HepG2 (cell line): ENCODE measurements around the gene CDH12. TPM values are rescaled to one million over a fixed set of nuclear protein-coding genes. Genes with fewer than 3 reads are reported as not detected.

Source experiments
- ATAC-seq: fragments of 200-7000 bp; cut with Tn5 transposase; 3 replicates; pipeline ENCODE4 v1.9.1; 2020; ENCODE audit warnings: mild to moderate bottlenecking, moderate library complexity
- BruUV-seq: library from RNA; stranded (reverse); fragments of 400-500 nt; replicated peaks from 2 replicates; lab custom pipeline; 2021; lab: Mats Ljungman, UMichigan
- CTCF ChIA-PET: fragments of 300-600 bp; formaldehyde crosslinking; extraction: SDS; loops from one replicate; lab custom pipeline; 2021; ENCODE audit warnings: low total read pairs, inconsistent platforms, low intra/inter-chr PET ratio; lab: Yijun Ruan, JAX
- POLR2A ChIA-PET: fragments of 350-600 bp; sonication (Branson Sonifier 250); formaldehyde crosslinking; loops from one replicate; lab custom pipeline; 2020; ENCODE audit warnings: antibody characterized with exemption, inconsistent platforms; lab: Yijun Ruan, JAX
- DNase-seq: peaks from one replicate; pipeline ENCODE4 v3.0.0-alpha.2; 2015; ENCODE audit warnings: low spot score
- FAIRE-seq: peaks from 3 replicates; lab custom pipeline; 2011; peaks lifted over from hg19 to GRCh38; lab: Jason Lieb, UNC
- H2AFZ ChIP-seq: one replicate; pipeline ENCODE4 v1.6.1; 2011; ENCODE audit warnings: low read length, inconsistent platforms
- H3K27ac ChIP-seq: fragments of 300-600 bp; 3 replicates; pipeline ENCODE4 v1.8.0; 2011; ENCODE audit warnings: mixed run types, mild to moderate bottlenecking, mixed read lengths, low read length, inconsistent platforms; ENCODE audit not compliant: insufficient read depth; ENCODE audit errors: extremely low read length
- H3K27me3 ChIP-seq, 2 experiments: fragments of 200-600 bp in 1 of 2; 2 replicates in 1 of 2; 3 replicates in 1 of 2; pipeline versions ENCODE4 v1.6.0 to v1.8.0; 2011; ENCODE audit warnings: low read length in 2 of 2, mild to moderate bottlenecking in 2 of 2, moderate library complexity in 2 of 2, inconsistent platforms in 1 of 2; ENCODE audit not compliant: insufficient read depth in 2 of 2, control insufficient read depth in 1 of 2
- H3K36me3 ChIP-seq, 2 experiments: fragments of 200-600 bp in 1 of 2; replicated peaks in 1 of 2; 2 replicates in 1 of 2; 3 replicates in 1 of 2; pipeline versions ENCODE4 v1.5.1 to v1.8.0; 2011; ENCODE audit warnings: low read length in 2 of 2, inconsistent platforms in 1 of 2; ENCODE audit not compliant: insufficient read depth in 2 of 2, control insufficient read depth in 1 of 2
- H3K4me1 ChIP-seq: 2 replicates; pipeline ENCODE4 v1.5.1; 2012; ENCODE audit warnings: low read length, inconsistent platforms; ENCODE audit not compliant: insufficient read depth
- H3K4me2 ChIP-seq: 2 replicates; pipeline ENCODE4 v1.6.0; 2011; ENCODE audit warnings: low read depth, low read length, inconsistent platforms
- H3K4me3 ChIP-seq, 3 experiments: fragments of 200-600 bp in 1 of 3; sonication (generic), shearing (Covaris generic) in 1 of 3; replicated peaks in 1 of 3; 2 replicates each; pipeline ENCODE4 v1.5.1; 2011 to 2016; ENCODE audit warnings: low read length in 3 of 3, inconsistent platforms in 2 of 3, low read depth in 2 of 3, mild to moderate bottlenecking in 2 of 3, control low read depth in 1 of 3, mixed read lengths in 1 of 3; ENCODE audit not compliant: insufficient read depth in 1 of 3
- H3K79me2 ChIP-seq: one replicate; pipeline ENCODE4 v1.6.1; 2011; ENCODE audit warnings: low read length, inconsistent platforms; ENCODE audit not compliant: insufficient read depth
- H3K9ac ChIP-seq: 2 replicates; pipeline ENCODE4 v1.6.0; 2011; ENCODE audit warnings: mild to moderate bottlenecking, low read depth, low read length, inconsistent platforms; ENCODE audit not compliant: insufficient read depth
- H3K9me3 ChIP-seq: 2 replicates; pipeline ENCODE4 v1.5.1; 2012; ENCODE audit warnings: mild to moderate bottlenecking, low read length
- H4K20me1 ChIP-seq: 2 replicates; pipeline ENCODE4 v1.6.0; 2011; ENCODE audit warnings: inconsistent platforms, mild to moderate bottlenecking, low read length, moderate library complexity; ENCODE audit not compliant: insufficient read depth
- ATF1 ChIP-seq: IDR thresholded peaks from 2 replicates; pipeline ENCODE4 v1.6.1; 2016; ENCODE audit warnings: mild to moderate bottlenecking, control low read depth
- FOXK2 ChIP-seq: fragments of 450-650 bp; IDR thresholded peaks from 2 replicates; pipeline ENCODE4 v1.6.1; 2016
- GFI1 ChIP-seq: sonication (generic); formaldehyde crosslinking; IDR thresholded peaks from 2 replicates; pipeline ENCODE4 v1.5.0; 2020; ENCODE audit warnings: missing genetic modification reagents, mild to moderate bottlenecking, borderline replicate concordance
- HMGXB3 ChIP-seq: sonication (generic); formaldehyde crosslinking; IDR thresholded peaks from 2 replicates; pipeline ENCODE4 v1.4.0; 2020; ENCODE audit warnings: missing genetic modification reagents, borderline replicate concordance
- KAT7 ChIP-seq: IDR thresholded peaks from 2 replicates; pipeline ENCODE4 v1.6.1; 2018; ENCODE audit warnings: borderline replicate concordance, missing compliant biosample characterization
- KDM1A ChIP-seq: IDR thresholded peaks from 2 replicates; pipeline ENCODE4 v1.6.1; 2016; ENCODE audit warnings: missing compliant biosample characterization
- KLF6 ChIP-seq: IDR thresholded peaks from 2 replicates; pipeline ENCODE4 v1.8.0; 2016; ENCODE audit warnings: missing biosample characterization, missing genetic modification reagents
- MAZ ChIP-seq, 2 experiments: sonication (generic) in 1 of 2; formaldehyde crosslinking in 1 of 2; IDR thresholded peaks; 2 replicates each; pipeline versions ENCODE4 v1.5.0 to v1.6.1; 2012 to 2020; ENCODE audit warnings: low read depth in 2 of 2, mild to moderate bottlenecking in 2 of 2, borderline replicate concordance in 1 of 2, improper control_type of control experiment in 1 of 2, low read length in 1 of 2, missing genetic modification reagents in 1 of 2, moderate library complexity in 1 of 2
- MLLT10 ChIP-seq: sonication (generic); formaldehyde crosslinking; IDR thresholded peaks from 2 replicates; pipeline ENCODE4 v1.4.0; 2020; ENCODE audit warnings: missing genetic modification reagents
- NR0B2 ChIP-seq: sonication (generic); formaldehyde crosslinking; IDR thresholded peaks from 2 replicates; pipeline ENCODE4 v1.4.0; 2020; ENCODE audit warnings: mild to moderate bottlenecking, missing genetic modification reagents
- PHF21A ChIP-seq: sonication (generic); formaldehyde crosslinking; IDR thresholded peaks from 2 replicates; pipeline ENCODE4 v1.5.0; 2020; ENCODE audit warnings: mild to moderate bottlenecking, missing genetic modification reagents
- PRPF4 ChIP-seq: fragments of 200-400 bp; formaldehyde crosslinking; IDR thresholded peaks from 2 replicates; pipeline ENCODE4 v1.6.1; 2016; ENCODE audit warnings: low read length, low read depth; ENCODE audit not compliant: poor library complexity, severe bottlenecking
- REL ChIP-seq: sonication (generic); formaldehyde crosslinking; conservative IDR thresholded peaks from 2 replicates; pipeline ENCODE4 v1.8.0; 2022; ENCODE audit warnings: mild to moderate bottlenecking, missing genetic modification reagents, moderate library complexity
- REPIN1 ChIP-seq: sonication (generic); formaldehyde crosslinking; IDR thresholded peaks from 2 replicates; pipeline ENCODE4 v1.8.0; 2022; ENCODE audit warnings: missing genetic modification reagents, low read depth, mild to moderate bottlenecking, borderline replicate concordance
- ZSCAN20 ChIP-seq: sonication (generic); formaldehyde crosslinking; IDR thresholded peaks from 2 replicates; pipeline ENCODE4 v1.4.0; 2020; ENCODE audit warnings: missing genetic modification reagents, mild to moderate bottlenecking, borderline replicate concordance
- WGBS: methylation state at CpG from one replicate; pipeline ENCODE4 v1.1.6; 2017; ENCODE audit warnings: low lambda C conversion rate; 5-methylcytosine and 5-hydroxymethylcytosine counted together
- in situ Hi-C: cut with HindIII; loops from 2 replicates; pipeline ENCODE4 v1.10.0; 2017; ENCODE audit warnings: low pct_unique_long_range_greater_than_20kb; ENCODE audit not compliant: extremely low pct_ligation_motif_present
- intact Hi-C: fragments of 100-400 bp; cut with micrococcal nuclease; formaldehyde crosslinking; loops from one replicate; pipeline ENCODE4 v1.10.0; 2022; ENCODE audit not compliant: unreplicated experiment
- polyA plus RNA-seq, 8 experiments: library from polyadenylated mRNA; depleted of rRNA in 3 of 8; stranded (reverse) in 7 of 8; unstranded in 1 of 8; fragments of >200 nt; fragmentation: Illumina TruSeq in 4 of 8; extraction: Trizol in 4 of 8; gene quantifications; 2 replicates each; pipeline versions ENCODE4 v1.2.1 to v1.2.3, GENCODE V29; 2011 to 2016; ENCODE audit warnings: low read depth in 4 of 8, missing spikeins in 1 of 8, mixed read lengths in 1 of 8; ENCODE audit not compliant: insufficient read depth in 1 of 8
- total RNA-seq, 5 experiments: library from RNA; depleted of rRNA; stranded (reverse); fragments of >200 nt; fragmentation: Illumina TruSeq; extraction: Trizol; gene quantifications; 2 replicates each; pipeline ENCODE4 v1.2.3, GENCODE V29; 2016; ENCODE audit warnings: low read depth in 1 of 5

The CDH12 gene
- total and polyA plus RNA-seq, 2 of the 13 experiments (the other 11 are each of a cell fraction or from before 2014, with no cell fraction given), result not detected

GRCh38 chr5:22673131-22673530, 180.0 kb downstream of the CDH12 start (continued):
- TF ChIP-seq GFI1 (CRISPR knock-in tag) (no peak), FOXK2 (no peak), HMGXB3 (CRISPR knock-in tag) (no peak), KAT7 (CRISPR knock-in tag) (no peak)
- TF ChIP-seq, all 625 proteins: peak for 0

- WGBS, result 0% methylated on average over 4 of the region's 4 CpGs
- TF ChIP-seq PHF21A (CRISPR knock-in tag), result no peak
- TF ChIP-seq ATF1, result no peak
- no peak for TF ChIP-seq NR0B2 (CRISPR knock-in tag)
- TF ChIP-seq MAZ (IDR thresholded peaks at IDR 0.05; ENCODE audit: borderline replicate concordance, low read depth, low read length), result no peak
- no peak for TF ChIP-seq MAZ (CRISPR knock-in tag; IDR thresholded peaks at IDR 0.05; ENCODE audit: low read depth)
- no peak for TF ChIP-seq PRPF4
- TF ChIP-seq ZSCAN20, result no peak
- no peak for TF ChIP-seq REL (CRISPR knock-in tag)
- TF ChIP-seq MLLT10 (CRISPR knock-in tag), result no peak
- no peak for TF ChIP-seq KLF6 (CRISPR knock-in tag)
- no peak for TF ChIP-seq REPIN1
- no peak for TF ChIP-seq KDM1A (CRISPR knock-in tag)
- ATAC-seq (no peak), DNase-seq (no peak), FAIRE-seq (no peak)
- H3K4me1 ChIP-seq, result no peaks in the 10 kb centered on the region
- H3K9me3 ChIP-seq, result peaks cover 10% of the 10 kb centered on the region; the same call in 1 of the 2 replicates
- H3K36me3 ChIP-seq, result no peaks in the 10 kb centered on the region
- H3K27me3 ChIP-seq, result no peaks in the 10 kb centered on the region
- no peak overlapping the region for H2AFZ ChIP-seq
- H3K79me2 ChIP-seq, result no peaks in the 10 kb centered on the region
- in situ Hi-C loops (no loop called here), intact Hi-C loops (no loop called here)
- CTCF ChIA-PET, result no interaction called here
- H3K9ac ChIP-seq, result no peak overlapping the region
- no peak overlapping the region for H3K4me2 ChIP-seq
- POLR2A ChIA-PET, result no interaction called here
- no peak overlapping the region for H3K27ac ChIP-seq
- no peaks in the 10 kb centered on the region for H4K20me1 ChIP-seq
- BruUV-seq, result no TSS peak
- H3K4me3 ChIP-seq, result no peak overlapping the region
Measured at GRCh38 chr5:22669345-22669744, 183.8 kb downstream of the CDH12 start.
